HG02678 (cell line): ENCODE data around the gene TRAPPC11.
"Not testable (repeated sequence)": the region's sequence is repeated elsewhere in the genome, so short reads cannot be mapped to it uniquely, and the experiment has no call there.

Experiments
- ATAC-seq: cut with Tn5 transposase; IDR thresholded peaks from one replicate; pipeline ENCODE4 v1.9.1; 2021; ENCODE audit warnings: mild to moderate bottlenecking, moderate library complexity; ENCODE audit not compliant: unreplicated experiment

The TRAPPC11 gene

DNA sequence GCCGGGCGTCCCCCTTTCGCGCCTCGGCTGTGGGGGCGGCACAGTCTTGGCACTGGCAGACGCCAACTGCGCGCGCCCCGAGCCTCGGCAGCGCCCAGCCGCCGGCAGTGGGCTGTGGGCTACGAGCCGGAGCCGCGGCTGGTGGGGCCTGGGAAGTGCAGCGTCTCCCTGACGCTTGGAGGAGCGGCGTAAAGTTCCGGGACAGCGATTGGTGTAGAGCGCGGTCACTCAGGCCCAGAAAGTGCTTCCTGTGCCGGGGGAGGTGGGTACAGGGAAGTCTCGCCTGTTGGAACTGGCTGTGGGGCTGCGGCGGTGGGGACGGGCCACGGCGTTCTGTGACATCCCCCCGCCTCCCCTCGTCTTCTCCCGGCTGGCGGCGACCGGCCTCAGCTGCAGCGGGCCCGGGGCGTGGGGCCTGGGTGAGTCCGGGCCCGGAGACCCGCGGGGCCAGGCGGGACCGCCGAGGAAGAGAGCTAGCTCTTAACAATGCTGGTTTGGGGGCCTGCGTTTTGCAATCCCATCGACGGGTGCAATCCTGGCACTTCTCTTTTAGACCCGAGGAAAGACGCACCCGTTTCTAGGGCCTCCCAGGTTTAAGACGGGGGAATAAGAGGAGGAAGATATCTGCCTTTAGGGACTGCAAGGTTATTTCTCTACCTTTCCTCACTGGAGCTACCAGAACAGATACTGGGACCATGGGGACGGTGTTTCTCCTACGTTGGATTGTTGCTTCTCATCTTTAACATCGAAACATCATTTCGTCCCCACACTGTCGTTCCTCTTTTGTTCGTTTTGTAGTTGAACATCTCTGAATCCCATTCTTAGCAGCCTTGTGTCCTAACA lies at the start of gene TRAPPC11, which contains the start of gene RWDD4:
Gene TRAPPC11, plus strand, starts transcription at position 265 of the 843 bp plus-strand sequence. CDS start 4,575 bp downstream, outside the sequence.
Gene RWDD4, minus strand, starts transcription at position 157 of the 843 bp plus-strand sequence. CDS start 233 bp downstream, outside the sequence.
- peak; percentile 99 for ATAC-seq

DNA sequence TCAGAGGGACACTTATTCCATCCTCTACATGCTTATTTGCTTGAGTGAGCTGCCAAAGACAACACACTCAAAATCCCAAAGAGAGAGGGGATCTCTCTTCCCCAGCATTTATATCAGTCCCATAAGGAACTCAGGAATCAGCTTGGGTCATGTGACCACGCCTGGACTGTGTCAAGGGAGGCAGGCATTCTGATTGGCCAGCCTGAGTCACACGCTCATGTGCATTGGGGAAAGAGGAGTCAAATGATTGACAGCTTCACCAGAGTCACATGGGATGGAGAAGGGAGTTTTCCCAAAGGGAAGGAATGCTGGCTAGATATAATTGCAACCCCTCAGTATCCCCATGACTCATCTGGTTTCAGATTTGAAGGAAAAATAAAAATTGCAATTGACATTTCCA lies 49.1 kb upstream of the TRAPPC11 start:
- no peak for ATAC-seq

DNA sequence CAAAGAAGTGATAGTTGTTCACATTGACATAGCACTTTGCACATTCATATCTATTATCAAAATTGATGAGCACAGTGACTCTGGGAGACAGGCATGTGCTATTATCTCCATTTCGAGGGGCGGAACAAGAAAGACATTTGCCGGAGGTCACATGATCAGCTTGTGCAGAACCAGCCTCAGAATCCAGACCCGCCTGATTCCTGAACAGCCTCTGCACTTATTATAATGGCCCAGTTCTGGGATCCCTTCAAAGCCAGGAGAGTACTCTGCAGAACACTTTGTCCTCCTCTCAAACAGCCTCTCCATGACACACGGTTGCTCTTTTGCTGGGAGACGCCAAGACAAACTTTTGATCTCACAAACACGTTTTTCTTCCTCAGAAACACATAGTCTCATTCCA lies 48.5 kb upstream of the TRAPPC11 start:
- ATAC-seq: no peak

DNA sequence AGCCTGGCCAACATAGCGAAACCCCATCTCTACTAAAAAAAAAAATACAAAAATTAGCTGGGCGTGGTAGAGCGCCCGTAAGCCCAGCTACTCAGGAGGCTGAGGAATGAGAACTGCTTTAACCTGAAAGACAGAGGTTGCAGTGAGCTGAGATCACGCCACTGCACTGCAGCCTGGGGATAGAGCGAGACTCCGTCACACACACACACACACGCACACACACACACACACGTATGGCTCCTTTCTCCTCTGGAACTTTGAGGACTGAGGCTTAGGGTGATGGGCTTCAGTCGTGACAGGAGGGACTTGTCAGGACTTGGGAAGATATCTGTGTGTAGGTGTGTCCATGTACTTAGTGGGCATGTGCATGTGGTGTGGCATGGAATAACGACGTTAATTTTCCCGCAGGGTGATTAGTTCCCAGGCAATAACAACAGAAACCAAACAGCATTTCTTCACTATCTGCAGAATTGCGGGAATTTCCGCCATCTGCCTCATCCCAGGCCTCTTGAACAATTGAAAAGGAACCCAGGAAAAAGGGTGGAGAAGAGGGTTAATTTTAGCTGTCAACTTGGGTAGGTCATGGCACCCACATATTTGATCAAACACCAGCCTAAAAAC lies 47.8 kb upstream of the TRAPPC11 start:
- no peak for ATAC-seq

DNA sequence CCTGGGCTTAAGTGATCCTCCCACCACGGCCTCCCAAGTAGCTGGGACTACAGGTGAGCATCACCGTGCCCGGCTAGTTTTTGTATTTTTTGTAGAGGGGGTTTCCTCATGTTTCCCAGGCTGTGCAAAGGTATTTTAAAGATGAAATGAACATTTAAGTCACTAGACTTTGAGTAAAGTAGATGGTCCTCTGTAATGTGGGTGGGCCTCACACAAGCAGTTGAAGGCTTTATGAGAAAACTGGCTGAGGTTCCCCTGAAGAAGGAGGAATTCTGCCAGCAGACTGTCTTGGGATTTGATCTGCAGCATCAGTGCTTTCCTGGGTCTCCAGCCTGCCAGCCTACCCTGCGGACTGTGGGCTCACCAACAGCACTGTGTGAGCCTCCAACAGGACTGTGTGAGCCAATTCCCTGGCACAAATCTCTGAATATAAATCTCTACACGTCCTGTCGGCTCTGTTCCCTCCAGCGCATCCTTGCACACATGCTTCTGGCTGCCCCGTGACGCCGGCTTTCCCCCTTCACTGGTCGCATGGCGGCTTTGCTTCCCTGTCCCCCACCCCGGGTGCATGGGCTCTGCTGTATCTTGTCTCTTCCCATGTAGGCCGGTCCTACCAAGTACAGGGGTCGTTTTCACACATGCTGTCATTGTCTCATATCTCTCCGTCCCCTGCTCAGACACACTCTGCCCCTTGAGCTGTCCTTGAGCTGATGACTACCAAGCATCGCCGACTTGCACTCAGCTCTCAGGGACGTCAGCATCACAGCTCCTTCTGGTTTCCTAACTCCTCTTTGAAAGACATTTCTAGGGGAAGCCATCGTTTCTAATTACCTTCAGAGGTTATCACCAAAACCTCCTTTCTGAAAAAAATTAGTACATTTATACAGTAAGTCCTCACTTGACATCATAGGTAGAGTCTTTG lies 46.5 kb upstream of the TRAPPC11 start:
- no peak for ATAC-seq

DNA sequence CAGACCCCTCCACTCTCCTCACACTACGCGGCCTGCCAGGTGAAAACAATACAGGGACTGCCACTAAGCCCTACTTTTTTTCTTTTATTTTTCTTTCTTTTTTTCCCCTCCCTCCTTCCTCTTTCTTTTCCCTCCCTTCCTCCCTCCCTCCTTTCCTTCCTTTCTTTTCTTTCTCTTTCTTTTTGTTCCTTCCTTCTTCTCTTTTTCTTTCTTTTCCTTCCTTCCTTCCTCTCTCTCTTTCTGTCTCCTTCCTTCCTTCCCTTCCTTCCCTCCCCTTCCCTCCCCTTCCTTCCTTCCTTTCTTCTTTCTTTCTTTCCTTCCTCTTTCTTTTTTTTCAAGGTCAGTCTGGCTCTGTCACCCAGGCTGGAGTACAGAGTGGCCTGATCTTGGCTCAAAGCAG lies 42.0 kb upstream of the TRAPPC11 start:
- no peak for ATAC-seq

DNA sequence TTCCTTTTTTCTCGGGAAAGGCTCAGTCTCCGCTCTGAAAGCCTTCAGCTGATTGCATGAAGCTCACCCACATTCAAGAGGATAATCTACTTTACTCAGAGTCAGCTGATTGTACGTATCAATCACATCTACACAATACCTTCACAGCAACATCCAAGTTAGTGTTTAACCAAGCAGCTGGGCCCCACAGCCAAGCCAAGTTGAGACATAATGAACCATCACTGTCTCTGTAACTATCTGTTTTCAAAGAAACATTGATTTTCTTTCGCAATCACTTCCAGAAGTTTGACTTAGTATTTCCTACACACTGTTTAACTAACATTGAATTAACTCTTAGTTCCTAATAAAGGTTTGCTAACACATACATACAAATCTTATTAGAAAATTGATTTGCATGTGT lies 40.4 kb upstream of the TRAPPC11 start:
- ATAC-seq: no peak

DNA sequence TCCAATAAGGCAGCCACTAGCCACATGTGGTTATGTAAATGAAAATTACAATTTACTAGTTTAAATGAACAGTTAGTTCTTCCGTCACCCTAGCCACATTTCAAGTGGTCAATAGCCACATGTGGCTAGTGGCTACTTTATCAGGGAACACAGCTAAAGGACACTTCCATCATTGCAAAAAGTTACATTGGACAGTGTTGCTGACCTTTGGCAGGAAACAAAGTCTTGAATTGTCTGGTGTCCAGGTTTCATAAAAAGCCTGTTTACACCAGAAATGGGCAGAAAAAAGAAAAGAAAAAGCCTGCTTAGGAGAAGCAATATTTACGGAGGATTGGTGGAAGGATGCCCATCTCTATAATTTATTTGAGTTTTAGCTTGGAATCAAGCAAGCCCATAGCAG lies 38.7 kb upstream of the TRAPPC11 start:
- ATAC-seq: no peak

DNA sequence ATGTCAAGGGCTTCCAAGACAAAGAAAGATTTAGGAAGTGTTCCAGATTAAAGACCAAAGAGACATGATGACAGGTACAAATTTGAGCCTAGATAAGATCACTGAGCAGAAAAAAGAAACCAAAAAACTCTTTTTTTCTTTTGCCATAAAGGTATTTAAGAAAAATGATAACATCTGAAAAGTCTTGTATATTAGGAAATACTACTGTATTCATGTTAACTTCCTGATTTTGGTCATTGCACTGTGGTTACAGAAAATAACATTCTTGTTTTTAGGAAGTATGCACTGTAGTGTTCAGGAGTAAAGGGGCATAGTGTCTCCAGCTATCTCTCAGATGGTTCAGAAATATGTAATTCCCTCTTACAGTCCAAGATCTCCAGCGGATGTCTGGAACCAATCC lies 37.2 kb upstream of the TRAPPC11 start:
- ATAC-seq: no peak

DNA sequence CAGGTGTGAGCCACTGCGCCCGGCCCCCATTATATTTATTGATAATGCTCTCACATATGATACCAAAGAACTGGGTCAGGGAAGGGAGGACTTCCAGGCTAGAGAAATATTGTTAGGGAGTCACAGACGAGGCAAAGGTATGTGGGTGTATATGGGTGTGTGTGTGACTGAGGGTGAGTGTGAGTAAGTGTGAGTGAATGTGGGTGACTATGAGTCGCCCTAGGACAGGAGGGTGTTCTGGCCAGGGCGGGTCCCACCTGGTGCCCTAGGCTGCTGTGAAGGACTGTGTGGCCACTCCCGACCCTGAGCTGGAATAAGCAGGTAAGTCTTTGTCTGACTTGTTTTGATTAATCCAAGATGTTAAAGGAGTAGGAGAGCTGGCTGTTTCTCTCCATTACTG lies 34.5 kb upstream of the TRAPPC11 start:
- no peak for ATAC-seq

DNA sequence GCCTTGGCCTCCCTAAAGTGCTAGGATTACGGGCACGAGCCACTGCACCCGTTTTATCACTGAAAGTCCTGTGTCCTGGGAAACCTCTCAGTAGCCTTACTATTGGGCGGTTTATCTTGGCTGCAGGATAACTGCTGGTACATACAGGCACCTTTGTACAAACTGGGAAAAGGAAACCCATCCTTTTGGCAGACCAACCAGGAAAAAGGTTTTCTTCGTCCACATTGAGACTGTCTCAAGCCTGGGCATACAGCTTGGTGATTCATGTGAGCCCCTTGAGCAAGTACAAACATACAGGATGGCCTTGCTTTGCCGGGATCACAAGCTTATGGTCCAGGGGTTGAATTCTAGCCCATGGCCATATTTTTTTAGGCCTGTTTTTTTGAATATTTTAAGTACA lies 32.9 kb upstream of the TRAPPC11 start:
- no peak for ATAC-seq

DNA sequence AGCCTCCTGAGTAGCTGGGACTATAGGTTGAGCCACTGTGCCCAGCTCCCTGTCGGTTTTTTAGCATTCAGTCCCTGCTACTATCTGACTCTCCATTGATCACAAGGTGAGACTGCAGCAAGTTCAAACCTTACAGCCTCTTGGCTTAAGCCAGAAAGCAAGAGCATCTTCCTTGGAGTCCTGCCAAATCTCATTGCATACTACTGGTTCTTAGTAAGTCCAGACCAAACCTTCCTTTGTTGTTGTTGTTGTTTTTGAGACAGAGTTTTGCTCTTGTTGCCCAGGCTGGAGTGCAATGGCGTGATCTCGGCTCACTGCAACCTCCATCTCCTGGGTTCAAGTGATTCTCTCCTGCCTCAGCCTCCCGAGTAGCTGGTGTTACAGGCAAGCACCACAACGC lies 31.8 kb upstream of the TRAPPC11 start:
- ATAC-seq: not testable (repeated sequence)

DNA sequence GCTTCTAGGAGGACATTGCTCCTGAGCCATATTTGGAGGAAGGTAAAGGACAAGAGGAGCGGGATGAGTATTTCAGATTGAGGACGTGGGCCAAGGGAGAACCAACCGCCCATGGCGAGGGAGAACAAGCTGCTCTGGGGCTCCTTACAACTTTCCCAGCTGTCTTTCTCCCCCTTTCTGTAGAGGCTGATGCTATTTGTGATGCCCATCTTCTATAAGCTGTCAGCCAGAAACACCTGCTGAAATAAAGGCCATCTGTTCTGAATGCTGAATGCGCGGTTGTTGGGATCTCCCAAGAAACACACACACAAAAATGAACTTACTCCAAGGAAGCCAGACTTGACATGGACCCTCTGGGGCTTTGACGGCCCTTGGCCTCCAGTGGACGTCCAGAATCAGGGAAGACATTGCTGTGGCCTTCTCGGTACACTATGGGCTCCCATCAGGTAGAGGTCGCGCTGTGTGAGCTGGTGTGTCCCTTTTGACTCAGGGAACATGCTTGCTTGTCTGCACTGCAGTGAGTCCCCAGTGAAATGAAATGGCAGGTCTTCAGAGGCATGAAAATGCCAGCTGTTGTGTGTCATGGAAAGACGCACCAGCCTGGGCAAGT lies 31.0 kb upstream of the TRAPPC11 start:
- ATAC-seq: no peak

DNA sequence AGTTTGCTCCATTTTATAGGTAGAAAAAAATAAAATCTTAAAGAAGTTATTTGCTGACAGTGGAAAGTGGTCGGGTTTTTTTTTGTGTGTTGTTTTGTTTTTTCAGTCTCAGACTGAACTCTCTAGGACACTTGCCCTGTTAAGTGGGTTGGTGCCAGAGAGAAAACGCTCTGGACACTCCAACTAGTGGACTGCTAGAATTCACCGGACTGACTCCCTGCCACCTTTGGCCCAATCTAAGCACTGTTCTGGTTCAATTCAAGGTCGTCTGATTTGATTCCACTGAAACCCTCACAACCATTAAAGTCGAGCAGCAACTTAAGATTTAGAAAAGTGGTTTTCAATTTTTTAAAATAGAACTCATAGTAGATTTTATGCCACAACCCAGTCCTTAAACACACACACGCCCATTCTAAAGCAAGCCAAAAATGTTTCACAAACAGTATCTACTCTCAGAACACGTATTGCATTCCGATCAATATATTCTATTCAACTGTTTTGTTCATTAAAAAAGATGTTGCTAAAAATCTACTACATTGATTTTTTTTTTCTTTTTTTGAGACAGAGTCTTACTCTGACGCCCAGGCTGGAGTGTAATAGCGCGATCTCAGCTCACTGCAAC lies 27.4 kb upstream of the TRAPPC11 start:
- no peak for ATAC-seq

DNA sequence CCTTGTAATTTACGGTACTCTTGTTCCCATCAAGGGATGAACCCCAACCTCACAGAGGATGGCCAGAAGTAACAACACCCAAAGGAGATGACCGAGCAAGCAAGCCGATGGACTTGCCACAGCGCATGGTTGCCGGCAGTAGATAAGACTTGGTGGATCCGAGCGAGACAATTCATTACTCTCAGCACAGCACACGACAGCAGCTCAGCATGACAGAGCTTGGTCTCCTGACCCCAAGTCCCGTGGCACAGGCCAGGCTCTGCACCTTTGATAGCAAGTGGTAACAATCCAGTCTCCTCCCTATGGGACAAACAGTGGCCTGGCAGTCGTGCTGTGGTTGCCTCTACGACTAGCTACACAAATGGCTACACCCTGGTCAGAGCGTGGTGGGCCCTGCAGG lies 26.4 kb upstream of the TRAPPC11 start:
- no peak for ATAC-seq

DNA sequence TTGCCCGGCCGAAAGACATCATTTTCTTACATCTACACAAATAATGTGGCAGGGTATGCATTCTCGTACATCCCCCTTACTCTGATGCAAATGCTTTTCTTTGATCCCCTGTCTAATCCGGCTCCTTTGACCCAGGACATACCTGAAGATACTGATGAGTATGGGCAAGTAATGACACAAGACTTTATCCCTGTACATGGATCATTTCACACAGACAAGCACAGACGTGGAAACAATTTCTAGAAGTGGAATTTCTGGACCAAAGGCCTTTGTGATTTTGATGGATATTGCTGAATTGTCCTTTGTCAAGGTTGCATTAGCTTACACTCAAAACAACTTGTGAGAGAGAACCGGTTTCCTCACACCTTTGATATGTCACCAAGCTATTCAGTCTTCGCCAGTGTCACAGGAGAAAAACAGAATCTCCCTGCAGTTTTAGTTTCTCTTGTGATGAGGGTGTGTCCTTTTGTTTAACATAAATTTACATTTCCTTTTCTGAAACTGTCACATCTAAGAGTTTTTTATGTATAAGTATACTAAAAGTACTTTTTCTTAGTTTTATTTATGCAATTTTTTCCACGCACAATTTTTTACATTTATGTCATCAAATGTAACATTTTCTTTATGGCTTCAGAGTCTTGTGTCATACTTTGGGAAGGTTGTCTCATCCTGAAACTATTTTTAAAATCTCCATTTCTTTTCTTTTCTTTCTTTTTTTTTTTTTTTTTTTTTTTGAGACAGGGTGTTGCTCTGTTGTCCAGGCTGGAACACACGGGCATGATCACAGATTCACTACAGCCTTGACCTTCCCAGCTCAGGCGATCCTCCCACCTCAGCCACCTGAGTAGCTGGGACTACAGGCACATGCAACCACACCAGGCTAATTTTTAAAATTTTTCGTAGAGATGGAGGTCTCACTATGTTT lies 25.4 kb upstream of the TRAPPC11 start:
- ATAC-seq: no peak

DNA sequence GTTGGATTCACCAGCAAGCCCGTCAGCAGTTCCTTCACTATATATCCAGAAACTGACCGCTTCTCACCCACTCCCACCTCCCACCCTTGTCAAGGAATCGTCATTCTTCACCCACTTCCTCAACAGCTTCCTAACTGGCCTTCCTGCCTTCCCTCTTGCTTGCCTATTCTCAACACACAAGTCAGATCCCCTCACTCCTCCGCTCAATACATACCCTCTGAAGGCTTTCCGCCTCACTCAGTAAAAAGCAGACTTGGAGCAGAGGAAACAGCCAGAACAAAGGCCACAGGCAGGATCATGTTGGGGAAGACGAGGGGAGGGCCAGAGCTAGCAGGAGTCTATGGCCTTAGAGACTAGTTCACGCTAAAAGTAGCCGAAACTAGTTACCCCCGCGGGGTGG lies 23.8 kb upstream of the TRAPPC11 start:
- no peak for ATAC-seq

DNA sequence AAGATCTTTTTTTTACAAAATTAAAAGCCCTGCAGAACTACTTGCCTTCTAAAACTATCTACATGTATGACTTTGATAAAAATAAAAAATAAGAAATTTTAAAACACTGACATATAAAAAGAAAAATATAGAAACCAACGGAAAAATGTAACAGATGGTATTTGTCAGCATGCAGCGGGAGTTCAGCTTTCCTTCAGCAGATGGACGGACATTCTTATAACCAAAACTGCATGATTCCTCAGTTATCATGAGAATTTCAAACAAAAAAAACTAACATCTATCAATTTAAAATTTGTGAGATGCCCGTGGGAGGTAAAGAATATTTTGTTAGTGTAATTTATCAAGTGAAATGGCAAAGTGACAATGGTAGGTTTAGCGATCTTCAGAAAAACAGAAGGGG lies 23.4 kb upstream of the TRAPPC11 start:
- ATAC-seq: no peak

DNA sequence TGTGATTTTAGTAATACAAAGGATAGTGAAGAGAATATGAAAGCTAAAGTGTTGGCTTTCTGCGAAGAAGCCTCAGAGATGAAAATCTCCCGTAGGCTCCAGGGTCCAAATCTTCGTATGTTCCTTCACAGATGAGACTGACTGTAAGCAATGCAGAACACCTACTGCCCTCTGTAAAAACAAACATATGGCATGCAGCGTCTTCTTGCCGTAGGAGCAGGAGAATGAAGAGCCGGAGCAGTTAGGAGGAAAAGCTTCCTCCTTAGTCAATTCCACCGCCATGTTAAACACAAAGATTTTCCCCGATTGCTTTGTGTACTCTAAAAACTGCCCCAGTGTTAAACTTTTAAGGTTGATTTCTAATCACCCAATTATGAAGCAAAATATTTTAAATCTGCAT lies 22.6 kb upstream of the TRAPPC11 start:
- ATAC-seq: no peak
